Pancreas (tissue), 10 donors: ENCODE results near the gene ERC1. TPM values are rescaled to one million over a fixed set of nuclear protein-coding genes. Genes with fewer than 3 reads are reported as not detected.

ENCODE experiments used
- ATAC-seq, 4 donors: fragments of 200-7000 bp; cut with Tn5 transposase; one replicate each; pipeline versions ENCODE4 v1.8.0 to v1.9.1; 2020; ENCODE audit warnings: mild to moderate bottlenecking in 4 of 4, moderate library complexity in 4 of 4
- DNase-seq, 6 donors: peaks; one replicate each; pipeline ENCODE4 v3.0.0-alpha.2; 2020
- FAIRE-seq: peaks from 2 replicates; lab custom pipeline; 2012; peaks lifted over from hg19 to GRCh38; lab: Jason Lieb, UNC
- H3K27ac ChIP-seq, 4 donors: fragments of 200-600 bp; sonication (generic); 1 replicate in 3 of 4; 2 replicates in 1 of 4; pipeline versions ENCODE4 v1.5.0 to v1.8.0; 2020
- H3K27me3 ChIP-seq, 4 donors: fragments of 200-600 bp; one replicate each; pipeline ENCODE4 v1.8.0; 2021
- H3K36me3 ChIP-seq, 3 donors: fragments of 200-600 bp; sonication (generic) in 1 of 3; one replicate each; pipeline versions ENCODE4 v1.5.0 to v1.8.0; 2020 to 2021
- H3K4me1 ChIP-seq, 3 donors: fragments of 200-600 bp; one replicate each; pipeline ENCODE4 v1.8.0; 2021
- H3K4me3 ChIP-seq, 4 donors: fragments of 200-600 bp; sonication (generic) in 2 of 4; one replicate each; pipeline versions ENCODE4 v1.5.0 to v1.8.0; 2020 to 2021
- H3K9me3 ChIP-seq, 4 donors: fragments of 200-600 bp; one replicate each; pipeline ENCODE4 v1.8.0; 2021
- CTCF ChIP-seq, 4 donors: fragments of 200-600 bp; sonication (generic) in 3 of 4; IDR thresholded peaks; one replicate each; pipeline versions ENCODE4 v1.5.0 to v1.8.0; 2021; ENCODE audit warnings: antibody characterized with exemption in 4 of 4
- WGBS, 2 donors: extraction: QIAGEN DNeasy Blood & Tissue Kit; methylation state at CpG; one replicate each; pipeline ENCODE4 v1.1.7; 2013; 5-methylcytosine and 5-hydroxymethylcytosine counted together
- intact Hi-C, 3 donors: fragments of 100-400 bp; cut with DNase I; formaldehyde crosslinking; loops; one replicate each; pipeline versions ENCODE4 v1.11.1 to v1.14.2; 2022
- polyA plus RNA-seq, 2 donors: library from polyadenylated mRNA; stranded (reverse); fragments of 200-250 nt; gene quantifications; one replicate each; pipeline ENCODE4 v1.2.3, GENCODE V29; 2013
- total RNA-seq, 6 donors: library from RNA; stranded (reverse); fragmentation: NEBNext Ultra II Directional in 4 of 6; extraction: Animal tissue kit (Norgen Biotek cat#: 25700) in 4 of 6; gene quantifications; one replicate each; pipeline versions ENCODE4 v1.2.1 to v1.2.4, GENCODE V29; 2021 to 2023
- donor health status: healthy with polysubstance abuse.
- donor health status: DM: no; HTN: no; CAD: no; lungs with moderate emphysema.
- donor health status: DM: no; HTN: no; CAD: no.
- donor health status: control.
- donor health status: control.
- donor health status: Bipolar disorder and iron deficiency.
- donor health status: DM: yes; HTN: yes; CAD: no.
- donor health status: DM: no; HTN: no; CAD: no.
- donor health status: DM: no; HTN: no; CAD: no.
- donor health status: DM: yes; HTN: yes; CAD: no.

The ERC1 gene
- total and polyA plus RNA-seq, 8 donors = 4.1 to 41.4 (median 20.5) TPM

- Histone ChIP-seq H3K27me3 (no peaks in the 10 kb centered on the region), H3K9me3 (no peaks in the 10 kb centered on the region), H3K4me1 (no peaks in the 10 kb centered on the region), H3K36me3 (no peaks in the 10 kb centered on the region), H3K4me3 (no peak overlapping the region), H3K27ac (no peak overlapping the region)
- 98 to 100% methylated on average over 5 of the region's 5 CpGs for WGBS, 2 donors
- ATAC-seq (no peak), DNase-seq (no peak), FAIRE-seq (no peak)
- TF ChIP-seq CTCF (IDR thresholded peaks at IDR 0.05) = no peak
- intact Hi-C loops = no loop called here
Measured at GRCh38 chr12:1011091-1011490, 20.1 kb downstream of the ERC1 start.

- no peak for TF ChIP-seq CTCF (IDR thresholded peaks at IDR 0.05)
- DNase-seq (no peak), ATAC-seq (peak in 3 of 4 donors; percentile 31 to 60 (median 44)), FAIRE-seq (no peak)
- 88 to 89% methylated on average over 10 of the region's 10 CpGs for WGBS, 2 donors
- Histone ChIP-seq H3K36me3 (no peaks in the 10 kb centered on the region), H3K27ac (no peak overlapping the region), H3K4me3 (no peak overlapping the region), H3K4me1 (no peaks in the 10 kb centered on the region), H3K27me3 (no peaks in the 10 kb centered on the region), H3K9me3 (no peaks in the 10 kb centered on the region)
- intact Hi-C loops = no loop called here
Measured at GRCh38 chr12:1013618-1014489, 22.8 kb downstream of the ERC1 start.

GRCh38 chr12:1019283-1019682 is 28.3 kb downstream of the ERC1 start:
- 88 to 91% methylated on average over 5 of the region's 5 CpGs for WGBS, 2 donors
- no peaks in the 10 kb centered on the region for H3K27me3 ChIP-seq
- no peak for TF ChIP-seq CTCF (IDR thresholded peaks at IDR 0.05)
- H3K27ac ChIP-seq = no peak overlapping the region
- no peak overlapping the region for H3K4me3 ChIP-seq
- FAIRE-seq = no peak
- DNase-seq = no peak
- no peaks in the 10 kb centered on the region for H3K4me1 ChIP-seq
- no peaks in the 10 kb centered on the region for H3K36me3 ChIP-seq
- ATAC-seq = no peak
- H3K9me3 ChIP-seq = no peaks in the 10 kb centered on the region
- intact Hi-C loops = no loop called here

GRCh38 chr12:1020389-1020788 is 29.4 kb downstream of the ERC1 start:
- 91 to 97% methylated on average over 3 of the region's 3 CpGs for WGBS, 2 donors
- no peak for TF ChIP-seq CTCF (IDR thresholded peaks at IDR 0.05)
- no peak for FAIRE-seq

More at GRCh38 chr12:1020389-1020788, 29.4 kb downstream of the ERC1 start:
- DNase-seq (no peak), ATAC-seq (no peak)
- Histone ChIP-seq H3K27me3 (no peaks in the 10 kb centered on the region), H3K4me3 (no peak overlapping the region), H3K4me1 (no peaks in the 10 kb centered on the region), H3K27ac (no peak overlapping the region), H3K9me3 (no peaks in the 10 kb centered on the region), H3K36me3 (no peaks in the 10 kb centered on the region)
- intact Hi-C loops = no loop called here
